Neural cell (in vitro differentiated cells): ENCODE measurements around the gene TMEM185B. TPM values are rescaled to one million over a fixed set of nuclear protein-coding genes. Genes with fewer than 3 reads are reported as not detected.

Experiments
- H2AFZ ChIP-seq: fragments of 200-600, 300-800 bp; sonication (generic), shearing (Covaris generic); 2 replicates; pipeline ENCODE4 v1.6.0; 2014; ENCODE audit warnings: low read depth, mild to moderate bottlenecking, antibody characterized with exemption, low read length, moderate library complexity
- H3F3A ChIP-seq: fragments of 200-600 bp; shearing (Covaris generic); 2 replicates; pipeline ENCODE4 v1.6.1; 2016; ENCODE audit warnings: mild to moderate bottlenecking, moderate library complexity, mixed read lengths, antibody characterized with exemption, low read length; ENCODE audit not compliant: insufficient read depth, poor library complexity, severe bottlenecking
- H3K27ac ChIP-seq: fragments of 200-600, 300-800 bp; sonication (generic), shearing (Covaris generic); 2 replicates; pipeline ENCODE4 v1.5.1; 2014; ENCODE audit warnings: mild to moderate bottlenecking, low read length, moderate library complexity
- H3K27me3 ChIP-seq: fragments of 300-800, 200-600 bp; sonication (generic), shearing (Covaris generic); 2 replicates; pipeline ENCODE4 v1.6.0; 2014; ENCODE audit warnings: mild to moderate bottlenecking, low read depth, low read length, moderate library complexity; ENCODE audit not compliant: insufficient read depth
- H3K36me3 ChIP-seq: fragments of 300-800, 200-600 bp; sonication (generic), shearing (Covaris generic); 2 replicates; pipeline ENCODE4 v1.5.1; 2014; ENCODE audit warnings: mild to moderate bottlenecking, antibody characterized with exemption, low read length, moderate library complexity; ENCODE audit not compliant: insufficient read depth
- H3K4me2 ChIP-seq: fragments of 300-800, 200-600 bp; sonication (generic), shearing (Covaris generic); 2 replicates; pipeline ENCODE4 v1.6.0; 2014; ENCODE audit warnings: mild to moderate bottlenecking, low read length
- H3K4me3 ChIP-seq: fragments of 300-800, 200-600 bp; sonication (generic), shearing (Covaris generic); 2 replicates; pipeline ENCODE4 v1.5.1; 2014; ENCODE audit warnings: mild to moderate bottlenecking, low read length, moderate library complexity
- H3K79me2 ChIP-seq: fragments of 200-600 bp; shearing (Covaris generic); replicated peaks from 2 replicates; pipeline ENCODE4 v1.6.0; 2014; ENCODE audit warnings: mild to moderate bottlenecking, low read length, moderate library complexity; ENCODE audit not compliant: insufficient read depth
- H3K9ac ChIP-seq: fragments of 300-800, 200-600 bp; sonication (generic), shearing (Covaris generic); 2 replicates; pipeline ENCODE4 v1.6.1; 2016; ENCODE audit warnings: mild to moderate bottlenecking, low read length, mixed read lengths
- H3K9me2 ChIP-seq: fragments of 200-600 bp; shearing (Covaris generic); 2 replicates; pipeline ENCODE4 v1.6.1; 2016; ENCODE audit warnings: mild to moderate bottlenecking, low read length, mixed read lengths; ENCODE audit not compliant: insufficient read depth
- H3K9me3 ChIP-seq: fragments of 200-600, 300-800 bp; sonication (generic), shearing (Covaris generic); 2 replicates; pipeline ENCODE4 v1.6.1; 2016; ENCODE audit warnings: mild to moderate bottlenecking, mixed run types, low read length, moderate library complexity, mixed read lengths
- H4K20me1 ChIP-seq: fragments of 200-600 bp; shearing (Covaris generic); 2 replicates; pipeline ENCODE4 v1.6.1; 2016; ENCODE audit warnings: mild to moderate bottlenecking, mixed run types; ENCODE audit not compliant: insufficient read depth
- CTCF ChIP-seq: fragments of 450-650 bp; IDR thresholded peaks from 2 replicates; pipeline ENCODE4 v1.5.1; 2014; ENCODE audit warnings: antibody characterized with exemption, mild to moderate bottlenecking, moderate library complexity; ENCODE audit not compliant: poor library complexity, severe bottlenecking
- EP300 ChIP-seq: fragments of 450-650 bp; conservative IDR thresholded peaks from 2 replicates; pipeline ENCODE4 v1.6.1; 2014; ENCODE audit warnings: antibody characterized with exemption, mild to moderate bottlenecking, moderate library complexity; ENCODE audit not compliant: poor library complexity, severe bottlenecking
- EZH2 ChIP-seq: fragments of 200-600, 300-800 bp; shearing (Covaris generic), sonication (generic); IDR thresholded peaks from 2 replicates; pipeline ENCODE4 v1.6.1; 2014; ENCODE audit warnings: antibody characterized with exemption, low read length, borderline replicate concordance, mild to moderate bottlenecking; ENCODE audit not compliant: insufficient read depth, poor library complexity, severe bottlenecking
- MXI1 ChIP-seq: fragments of 450-650 bp; conservative IDR thresholded peaks from 2 replicates; pipeline ENCODE4 v1.6.1; 2014; ENCODE audit warnings: antibody characterized with exemption, mild to moderate bottlenecking; ENCODE audit not compliant: poor library complexity, severe bottlenecking
- POLR2AphosphoS5 ChIP-seq: IDR thresholded peaks from 2 replicates; pipeline ENCODE4 v1.6.1; 2012
- RAD21 ChIP-seq: fragments of 450-650 bp; conservative IDR thresholded peaks from 2 replicates; pipeline ENCODE4 v1.6.1; 2014; ENCODE audit warnings: antibody characterized with exemption, mild to moderate bottlenecking, moderate library complexity
- REST ChIP-seq: IDR thresholded peaks from 2 replicates; pipeline ENCODE4 v1.6.1; 2012; ENCODE audit warnings: borderline replicate concordance
- SMC3 ChIP-seq: fragments of 450-650 bp; conservative IDR thresholded peaks from 2 replicates; pipeline ENCODE4 v1.6.1; 2014; ENCODE audit warnings: antibody characterized with exemption, mild to moderate bottlenecking, moderate library complexity; ENCODE audit not compliant: poor library complexity
- TAF1 ChIP-seq: IDR thresholded peaks from 2 replicates; pipeline ENCODE4 v1.6.1; 2012; ENCODE audit warnings: low read depth
- polyA plus RNA-seq: library from polyadenylated mRNA; depleted of rRNA; stranded (reverse); fragments of >200 nt; gene quantifications from 2 replicates; pipeline ENCODE4 v1.2.3, GENCODE V29; 2014

TMEM185B gene
- polyA plus RNA-seq, 1 donor from 2014 or later = 4.4 TPM

GRCh38 chr2:120236791-120237190 lies 13.6 kb upstream of the TMEM185B start:
- H3K27me3 ChIP-seq = no peaks in the 10 kb centered on the region
- no peaks in the 10 kb centered on the region for H3K9me2 ChIP-seq
- no peak overlapping the region for H3K9ac ChIP-seq
- H3K4me3 ChIP-seq = no peak overlapping the region
- no peaks in the 10 kb centered on the region for H3F3A ChIP-seq
- no peak overlapping the region for H2AFZ ChIP-seq
- H3K27ac ChIP-seq = no peak overlapping the region
- H3K36me3 ChIP-seq = no peaks in the 10 kb centered on the region
- no peak overlapping the region for H3K4me2 ChIP-seq
- no peaks in the 10 kb centered on the region for H3K9me3 ChIP-seq
- H4K20me1 ChIP-seq = no peaks in the 10 kb centered on the region
- no peaks in the 10 kb centered on the region for H3K79me2 ChIP-seq
- TF ChIP-seq EZH2 (no peak), EP300 (no peak), SMC3 (no peak), POLR2AphosphoS5 (no peak), CTCF (no peak), TAF1 (no peak), RAD21 (no peak), REST (no peak)

- Histone ChIP-seq H3K9me3 (no peaks in the 10 kb centered on the region), H3K9ac (no peak overlapping the region), H3K4me3 (no peak overlapping the region), H3K4me2 (no peak overlapping the region), H4K20me1 (no peaks in the 10 kb centered on the region), H3F3A (no peaks in the 10 kb centered on the region), H2AFZ (no peak overlapping the region), H3K9me2 (no peaks in the 10 kb centered on the region), H3K27ac (no peak overlapping the region), H3K36me3 (no peaks in the 10 kb centered on the region), H3K79me2 (no peaks in the 10 kb centered on the region), H3K27me3 (no peaks in the 10 kb centered on the region)
- no peak for TF ChIP-seq POLR2AphosphoS5
- TF ChIP-seq EP300 = no peak
- TF ChIP-seq TAF1 = no peak
- TF ChIP-seq MXI1 = no peak
- no peak for TF ChIP-seq SMC3
- TF ChIP-seq EZH2 = no peak
- no peak for TF ChIP-seq CTCF
These were observed 13.1 kb upstream of the TMEM185B start for GRCh38 chr2:120236316-120236715.
